ENCODE results near the gene NLRP9.

GRCh38 chr19:55663846-55664536 lies 74.2 kb downstream of the NLRP9 start:
- TF ChIP-seq CTCF (IDR thresholded peaks at IDR 0.05): no peak
- no peak for TF ChIP-seq POLR2A (IDR thresholded peaks at IDR 0.05)
- TF ChIP-seq POLR2AphosphoS5 (IDR thresholded peaks at IDR 0.05; ENCODE audit: insufficient read depth in 1 of 2, low read depth in 1 of 2): no peak
